ENCODE data around the gene GABRB2.

Gene GABRB2

GRCh38 chr5:161277011-161277410, 269.5 kb downstream of the GABRB2 start:
- no peak for TF ChIP-seq CTCF (IDR thresholded peaks at IDR 0.05; ENCODE audit: control insufficient read depth, insufficient read depth, low read depth, low read length, missing control alignments)
- no peak overlapping the region for H3K4me3 ChIP-seq (ENCODE audit: control insufficient read depth, low read depth, low read length)
- DNase-seq (ENCODE audit: low read depth), result no peak

- TF ChIP-seq CTCF (IDR thresholded peaks at IDR 0.05; ENCODE audit: control insufficient read depth, insufficient read depth, low read depth, low read length, missing control alignments), result no peak
- no peak overlapping the region for H3K4me3 ChIP-seq (ENCODE audit: control insufficient read depth, low read depth, low read length)
- no peak for DNase-seq (ENCODE audit: low read depth)
Measured at GRCh38 chr5:161274951-161275350, 271.6 kb downstream of the GABRB2 start.

DNA sequence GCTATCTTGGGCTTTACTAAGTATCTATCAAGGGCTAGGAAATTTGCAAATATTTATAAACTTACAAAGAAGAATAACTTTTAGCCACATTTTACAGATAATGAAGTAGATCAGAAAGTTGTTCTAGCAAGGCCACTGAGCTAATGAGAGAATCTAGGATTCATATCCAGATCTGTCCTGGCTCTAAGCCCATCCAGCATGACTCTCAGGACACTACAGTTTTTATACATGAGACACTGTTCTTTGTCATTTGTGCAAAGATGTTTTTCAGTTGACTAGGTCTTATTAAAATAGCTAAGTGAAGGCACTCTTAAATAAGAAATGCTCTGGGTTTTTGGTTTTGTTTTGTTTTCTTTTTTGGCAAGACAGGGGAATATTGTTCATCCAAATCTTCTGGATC, 273.1 kb downstream of the GABRB2 start:
- DNase-seq (ENCODE audit: low read depth), result no peak
- no peak overlapping the region for H3K4me3 ChIP-seq (ENCODE audit: control insufficient read depth, low read depth, low read length)
- no peak for TF ChIP-seq CTCF (IDR thresholded peaks at IDR 0.05; ENCODE audit: control insufficient read depth, insufficient read depth, low read depth, low read length, missing control alignments)

DNA sequence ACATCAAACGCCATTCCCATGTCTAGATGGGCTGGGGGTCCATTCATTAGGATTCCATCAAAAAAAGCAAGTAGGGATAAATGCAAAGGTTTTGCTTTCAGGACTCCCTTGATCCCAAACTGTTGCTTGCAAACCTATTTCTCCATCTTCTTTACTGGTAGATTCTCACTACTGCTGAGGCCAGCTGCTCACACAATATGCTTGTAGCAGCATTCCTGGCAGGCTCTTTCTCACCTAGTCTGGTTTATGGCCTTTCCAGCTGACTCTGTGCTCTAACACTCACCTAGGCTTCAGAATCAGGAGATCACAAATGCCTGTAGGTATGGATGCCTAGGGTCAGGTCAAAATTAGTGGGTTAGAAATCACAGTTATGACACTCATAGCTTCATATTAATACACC, 274.7 kb downstream of the GABRB2 start:
- H3K4me3 ChIP-seq (ENCODE audit: control insufficient read depth, low read depth, low read length), result no peak overlapping the region
- DNase-seq (ENCODE audit: low read depth), result no peak
- TF ChIP-seq CTCF (IDR thresholded peaks at IDR 0.05; ENCODE audit: control insufficient read depth, insufficient read depth, low read depth, low read length, missing control alignments), result no peak

DNA sequence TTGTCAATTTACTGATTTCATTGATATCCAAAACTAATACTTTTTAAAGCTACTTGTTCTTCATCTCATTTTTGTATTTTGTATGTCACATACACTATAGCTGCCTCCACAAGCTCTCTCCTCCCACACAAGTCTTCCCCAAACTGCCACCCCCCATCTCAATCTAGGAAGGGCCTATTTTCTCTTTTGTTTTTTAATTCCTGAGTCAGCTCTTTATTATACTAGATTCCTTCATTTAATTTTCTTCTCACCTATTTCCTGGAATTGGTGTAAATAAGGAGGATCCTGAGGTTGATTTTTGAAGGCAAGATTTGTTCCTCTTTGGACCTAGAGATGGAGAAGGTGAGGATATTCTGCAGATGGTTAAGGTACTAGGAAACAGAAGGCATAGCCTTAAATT, 277.4 kb downstream of the GABRB2 start:
- H3K4me3 ChIP-seq (ENCODE audit: control insufficient read depth, low read depth, low read length), result no peak overlapping the region
- no peak for TF ChIP-seq CTCF (IDR thresholded peaks at IDR 0.05; ENCODE audit: control insufficient read depth, insufficient read depth, low read depth, low read length, missing control alignments)
- DNase-seq (ENCODE audit: low read depth), result no peak

DNA sequence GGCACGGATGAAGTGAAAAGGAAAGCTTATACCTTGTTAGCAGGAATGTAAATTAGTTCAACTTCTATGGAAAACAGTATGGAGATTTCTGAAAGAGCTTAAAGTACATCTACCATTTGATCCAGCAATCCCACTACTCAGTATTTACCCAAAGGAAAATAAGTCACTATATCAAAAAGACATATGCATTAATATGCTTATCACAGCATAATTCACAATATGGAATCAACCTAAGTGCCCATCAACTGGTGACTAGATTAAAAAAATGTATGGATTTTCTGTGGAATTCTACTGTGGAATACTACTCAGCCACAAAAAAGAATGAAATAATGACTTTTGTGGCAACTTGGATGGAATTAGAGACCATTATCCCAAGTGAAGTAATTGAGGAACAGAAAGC, 279.6 kb downstream of the GABRB2 start:
- H3K4me3 ChIP-seq (ENCODE audit: control insufficient read depth, low read depth, low read length), result no peak overlapping the region
- DNase-seq (ENCODE audit: low read depth), result no peak
- no peak for TF ChIP-seq CTCF (IDR thresholded peaks at IDR 0.05; ENCODE audit: control insufficient read depth, insufficient read depth, low read depth, low read length, missing control alignments)

- no peak for TF ChIP-seq CTCF (IDR thresholded peaks at IDR 0.05; ENCODE audit: control insufficient read depth, insufficient read depth, low read depth, low read length, missing control alignments)
- no peak overlapping the region for H3K4me3 ChIP-seq (ENCODE audit: control insufficient read depth, low read depth, low read length)
- DNase-seq (ENCODE audit: low read depth), result no peak
Measured at GRCh38 chr5:161265006-161265405, 281.5 kb downstream of the GABRB2 start.
